Fibroblast of lung (primary cell): ENCODE results near the gene ANKH.

Experiments
- CTCF ChIP-seq, 2 donors: IDR thresholded peaks in 1 of 2; conservative IDR thresholded peaks in 1 of 2; 1 replicate in 1 of 2; 2 replicates in 1 of 2; pipeline ENCODE4 v1.5.1; 2011 to 2012; ENCODE audit warnings: low read length in 2 of 2, control low read depth in 1 of 2, inconsistent platforms in 1 of 2, low read depth in 1 of 2, mild to moderate bottlenecking in 1 of 2
- EZH2 ChIP-seq: IDR thresholded peaks from 2 replicates; pipeline ENCODE4 v1.5.1; 2012; ENCODE audit warnings: low read length, control low read depth, mild to moderate bottlenecking; ENCODE audit errors: missing control alignments

GRCh38 chr5:14816374-14816998 lies 55.1 kb downstream of the ANKH start:
- no peak for TF ChIP-seq EZH2
- TF ChIP-seq CTCF (conservative IDR thresholded peaks at IDR 0.05 in 1 of 2, IDR thresholded peaks at IDR 0.05 in 1 of 2; ENCODE audit: low read depth in 1 of 2, low read length in 2 of 2), result no peak
